HL-60/S4 treated with phorbol 12-myristate 13-acetate at 8.2 ng/mL for 4 days and 3 days (cell line): ENCODE measurements around the gene GABRP.
"Not testable (repeated sequence)": the region's sequence is repeated elsewhere in the genome, so short reads cannot be mapped to it uniquely, and the experiment has no call there.

Experiments used
- in situ Hi-C: fragments of 300-500 bp; cut with MboI; formaldehyde crosslinking; loops from 2 replicates; pipeline ENCODE4 v1.15.0; 2022; ENCODE audit warnings: low sequenced_read_pairs

Gene GABRP

GRCh38 chr5:170783498-170784247 is at the start of gene GABRP:
TSS of gene GABRP (plus strand) at chr5:170783725. CDS start at chr5:170788616, 4,891 bp downstream.
- in situ Hi-C loops: no loop called here

- in situ Hi-C loops: no loop called here
Observed at GRCh38 chr5:170736966-170737365, 46.6 kb upstream of the GABRP start.

GRCh38 chr5:170737591-170737990 is 45.9 kb upstream of the GABRP start:
- in situ Hi-C loops: no loop called here

GRCh38 chr5:170738840-170739239 is 44.7 kb upstream of the GABRP start:
- in situ Hi-C loops: no loop called here

- in situ Hi-C loops: no loop called here
Observed at GRCh38 chr5:170739446-170739845, 44.1 kb upstream of the GABRP start.

GRCh38 chr5:170740551-170741205 is 42.8 kb upstream of the GABRP start:
- in situ Hi-C loops: no loop called here

GRCh38 chr5:170741801-170742200 is 41.7 kb upstream of the GABRP start:
- in situ Hi-C loops: no loop called here

- in situ Hi-C loops: no loop called here
Observed at GRCh38 chr5:170743876-170744212, 39.7 kb upstream of the GABRP start.

GRCh38 chr5:170745481-170746071 is 37.9 kb upstream of the GABRP start:
- in situ Hi-C loops: no loop called here

- in situ Hi-C loops: no loop called here
Observed at GRCh38 chr5:170746075-170746960, 37.2 kb upstream of the GABRP start.

GRCh38 chr5:170746961-170747340 is 36.6 kb upstream of the GABRP start:
- in situ Hi-C loops: no loop called here

- in situ Hi-C loops: no loop called here
Observed at GRCh38 chr5:170747357-170747756, 36.2 kb upstream of the GABRP start.

- in situ Hi-C loops: no loop called here
Observed at GRCh38 chr5:170747851-170748250, 35.7 kb upstream of the GABRP start.

GRCh38 chr5:170748951-170749471 is 34.5 kb upstream of the GABRP start:
- in situ Hi-C loops: no loop called here

GRCh38 chr5:170749911-170750431 is 33.6 kb upstream of the GABRP start:
- in situ Hi-C loops: no loop called here

GRCh38 chr5:170750791-170751190 is 32.7 kb upstream of the GABRP start:
- in situ Hi-C loops: no loop called here

- in situ Hi-C loops: no loop called here
Observed at GRCh38 chr5:170751631-170752030, 31.9 kb upstream of the GABRP start.

- in situ Hi-C loops: no loop called here
Observed at GRCh38 chr5:170752257-170753215, 31.0 kb upstream of the GABRP start.

- in situ Hi-C loops: no loop called here
Observed at GRCh38 chr5:170753311-170753710, 30.2 kb upstream of the GABRP start.

- in situ Hi-C loops: not testable (repeated sequence)
Observed at GRCh38 chr5:170754508-170754907, 29.0 kb upstream of the GABRP start.
